ENCODE results near the gene CLDN25.
"Not testable (repeated sequence)": the region's sequence is repeated elsewhere in the genome, so short reads cannot be mapped to it uniquely, and the experiment has no call there.

Gene CLDN25

DNA sequence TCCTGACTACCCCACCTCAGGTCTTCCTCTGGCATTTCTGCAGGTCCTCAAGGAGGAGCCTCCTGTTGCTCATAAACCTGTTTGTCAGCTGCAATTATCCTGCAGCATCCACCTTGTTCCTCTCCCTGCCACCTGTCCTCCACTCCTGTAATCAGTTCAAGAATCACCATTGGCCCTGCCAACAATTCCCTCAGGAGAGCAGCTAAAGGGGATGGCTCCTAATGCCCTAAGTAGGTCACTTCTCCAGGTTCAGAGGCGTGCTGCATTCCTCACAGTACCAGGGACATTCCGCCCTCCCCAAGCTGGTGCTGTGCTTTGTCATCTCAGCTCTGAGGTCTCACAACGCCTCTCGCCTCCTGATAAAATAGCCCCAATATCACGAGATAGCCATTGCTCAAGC, 2.1 kb downstream of the CLDN25 start:
- Mint-ChIP-seq H3K4me1 (ENCODE audit: low read depth) (no peaks in the 10 kb centered on the region), H3K27me3 (peaks cover 22% of the 10 kb centered on the region), H3K9me3 (no peaks in the 10 kb centered on the region), H3K27ac (no peak overlapping the region), H3K36me3 (ENCODE audit: low read depth) (no peaks in the 10 kb centered on the region), H3K4me3 (no peak overlapping the region)
- intact Hi-C loops (cut with micrococcal nuclease) = no loop called here

DNA sequence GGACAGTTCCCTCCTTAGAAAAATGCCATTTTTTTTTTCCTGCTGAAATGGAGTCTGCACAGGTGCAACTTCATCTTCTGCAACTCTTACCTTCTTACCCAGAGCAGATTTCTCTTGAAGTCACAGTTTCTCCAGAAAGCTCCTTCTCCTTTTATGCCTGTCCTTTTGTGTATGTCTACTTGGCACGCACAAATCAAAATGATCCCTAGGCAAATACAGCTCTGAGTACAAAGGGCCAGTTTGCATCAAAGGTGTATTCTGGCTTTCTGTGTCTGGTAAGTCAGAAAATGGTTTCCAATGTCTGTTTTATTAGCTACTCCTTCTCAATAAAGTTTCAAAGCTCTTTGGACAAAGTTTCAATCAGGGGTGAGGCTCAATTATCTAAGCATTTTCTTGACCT, 2.5 kb downstream of the CLDN25 start:
- H3K27me3 Mint-ChIP-seq = peaks cover 24% of the 10 kb centered on the region
- H3K36me3 Mint-ChIP-seq (ENCODE audit: low read depth) = no peaks in the 10 kb centered on the region
- intact Hi-C loops (cut with micrococcal nuclease) = no loop called here
- H3K27ac Mint-ChIP-seq = no peak overlapping the region
- H3K4me1 Mint-ChIP-seq (ENCODE audit: low read depth) = no peaks in the 10 kb centered on the region
- H3K9me3 Mint-ChIP-seq = no peaks in the 10 kb centered on the region
- no peak overlapping the region for H3K4me3 Mint-ChIP-seq

DNA sequence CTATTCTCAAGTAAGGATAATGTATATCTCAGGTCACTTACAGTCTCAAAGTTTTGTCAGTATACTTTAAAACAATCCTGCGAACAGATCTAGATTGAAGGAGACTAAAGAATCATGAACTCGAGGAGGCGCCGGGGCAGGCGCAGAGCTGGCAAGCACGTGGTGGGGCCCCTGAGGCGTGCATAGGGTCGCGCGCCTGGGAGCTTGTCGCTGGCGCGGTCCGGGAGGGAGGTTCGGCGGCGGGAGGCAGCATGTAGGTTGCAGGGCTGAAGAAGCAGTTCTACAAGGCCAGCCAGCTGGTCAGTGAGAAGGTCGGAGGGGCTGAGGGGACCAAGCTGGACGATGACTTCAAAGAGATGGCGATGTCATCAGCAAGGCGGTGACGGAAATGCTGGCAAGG, 9.4 kb downstream of the CLDN25 start:
- not testable (repeated sequence) for H3K27ac Mint-ChIP-seq

DNA sequence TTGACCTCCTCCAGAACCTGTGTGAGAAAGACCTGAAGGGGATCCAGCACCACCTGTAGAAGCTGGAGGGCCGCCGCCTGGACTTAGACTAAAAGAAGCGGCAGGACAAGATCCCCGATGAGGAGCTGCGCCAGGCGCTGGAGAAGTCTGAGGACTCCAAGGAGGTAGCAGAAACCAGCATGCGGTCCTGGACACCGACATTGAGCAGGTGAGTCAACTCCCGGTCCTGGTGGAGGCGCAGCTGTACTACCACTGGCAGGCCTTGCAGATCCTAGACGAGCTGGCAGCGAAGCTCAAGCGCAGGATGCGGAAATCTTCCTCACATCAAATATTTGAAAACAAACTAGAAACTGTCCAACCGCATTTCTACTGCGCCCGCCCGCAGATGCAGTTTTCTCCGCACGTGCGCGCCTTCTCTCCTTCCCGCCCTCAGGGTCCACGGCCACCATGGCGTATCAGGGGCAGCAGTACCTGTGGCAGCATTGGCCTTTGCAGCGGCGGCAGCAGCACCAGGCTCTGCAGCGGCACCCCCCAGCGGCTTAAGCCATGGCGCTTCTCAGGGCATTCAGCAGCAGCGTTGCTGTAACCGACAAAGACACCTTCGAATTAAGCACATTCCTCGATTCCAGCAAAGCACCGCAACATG, 10.2 kb downstream of the CLDN25 start:
- H3K4me1 Mint-ChIP-seq (ENCODE audit: low read depth) = no peaks in the 10 kb centered on the region
- H3K27me3 Mint-ChIP-seq = peaks cover 19% of the 10 kb centered on the region
- no peak overlapping the region for H3K4me3 Mint-ChIP-seq
- no peaks in the 10 kb centered on the region for H3K36me3 Mint-ChIP-seq (ENCODE audit: low read depth)
- H3K9me3 Mint-ChIP-seq = no peaks in the 10 kb centered on the region
- intact Hi-C loops (cut with micrococcal nuclease) = no loop called here
- H3K27ac Mint-ChIP-seq = no peak overlapping the region

More for the DNA sequence above, 9.4 kb downstream of the CLDN25 start:
- H3K4me1 Mint-ChIP-seq (ENCODE audit: low read depth); H3K36me3 Mint-ChIP-seq (ENCODE audit: low read depth); intact Hi-C loops (cut with micrococcal nuclease); H3K9me3 Mint-ChIP-seq; H3K4me3 Mint-ChIP-seq: not testable (repeated sequence)
- H3K27me3 Mint-ChIP-seq = peaks cover 19% of the 10 kb centered on the region

DNA sequence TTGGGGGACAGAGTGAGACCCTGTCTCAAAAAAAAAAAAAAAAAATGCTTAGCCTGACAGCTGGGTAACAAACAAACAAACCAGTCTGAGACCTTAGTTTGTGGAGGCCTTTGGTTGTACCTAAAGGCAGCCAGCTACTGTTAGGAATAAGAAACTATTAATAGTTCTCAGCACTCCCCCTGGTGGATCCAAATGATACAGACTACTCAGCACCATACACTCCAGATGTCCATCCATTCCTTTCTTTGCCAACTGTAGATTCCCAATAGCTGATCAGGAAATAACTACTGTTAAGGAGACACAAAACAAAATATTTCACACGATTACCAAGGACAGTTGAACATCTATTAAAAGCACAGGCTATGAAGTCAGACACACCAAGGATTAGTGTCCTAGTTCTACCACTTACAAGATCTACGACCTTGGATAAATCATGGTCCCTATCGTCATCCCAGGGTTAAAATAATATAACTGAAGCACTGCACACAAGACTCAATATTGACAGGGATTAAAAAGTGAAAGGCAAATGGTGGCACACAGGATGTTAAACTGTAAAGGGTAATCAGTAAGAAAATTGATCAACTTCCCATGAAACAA, 17.2 kb downstream of the CLDN25 start:
- no peaks in the 10 kb centered on the region for H3K4me1 Mint-ChIP-seq (ENCODE audit: low read depth)
- H3K27me3 Mint-ChIP-seq = no peaks in the 10 kb centered on the region
- H3K4me3 Mint-ChIP-seq = no peak overlapping the region
- H3K36me3 Mint-ChIP-seq (ENCODE audit: low read depth) = peaks cover 28% of the 10 kb centered on the region
- intact Hi-C loops (cut with micrococcal nuclease) = loop anchor here (2.0 kb wide), 1 partner anchor 492 kb away; no protein-coding TSS in a partner anchor
- no peak overlapping the region for H3K27ac Mint-ChIP-seq
- H3K9me3 Mint-ChIP-seq = no peaks in the 10 kb centered on the region

DNA sequence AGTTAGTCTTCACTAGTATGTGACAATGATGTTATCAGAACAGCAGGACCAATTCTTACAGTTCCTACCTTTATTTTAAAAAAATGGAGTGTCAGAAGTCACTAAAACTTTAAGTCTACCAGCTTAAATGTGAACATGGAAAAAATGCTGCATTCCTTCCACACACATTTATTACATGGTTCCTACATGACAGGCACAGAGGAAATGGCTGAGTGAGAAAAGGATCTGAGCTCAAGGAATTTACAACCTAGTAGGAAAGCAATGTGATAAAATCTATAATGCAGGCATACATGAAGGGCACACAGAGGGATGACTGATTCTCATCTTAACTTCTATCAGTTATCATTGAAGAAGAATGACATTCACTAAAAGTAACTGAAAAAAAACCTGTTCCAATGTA, 23.0 kb downstream of the CLDN25 start:
- Mint-ChIP-seq H3K27me3 (no peaks in the 10 kb centered on the region), H3K36me3 (ENCODE audit: low read depth) (peaks cover 82% of the 10 kb centered on the region), H3K27ac (no peak overlapping the region), H3K9me3 (no peaks in the 10 kb centered on the region), H3K4me3 (no peak overlapping the region), H3K4me1 (ENCODE audit: low read depth) (no peaks in the 10 kb centered on the region)
- intact Hi-C loops (cut with micrococcal nuclease) = no loop called here

DNA sequence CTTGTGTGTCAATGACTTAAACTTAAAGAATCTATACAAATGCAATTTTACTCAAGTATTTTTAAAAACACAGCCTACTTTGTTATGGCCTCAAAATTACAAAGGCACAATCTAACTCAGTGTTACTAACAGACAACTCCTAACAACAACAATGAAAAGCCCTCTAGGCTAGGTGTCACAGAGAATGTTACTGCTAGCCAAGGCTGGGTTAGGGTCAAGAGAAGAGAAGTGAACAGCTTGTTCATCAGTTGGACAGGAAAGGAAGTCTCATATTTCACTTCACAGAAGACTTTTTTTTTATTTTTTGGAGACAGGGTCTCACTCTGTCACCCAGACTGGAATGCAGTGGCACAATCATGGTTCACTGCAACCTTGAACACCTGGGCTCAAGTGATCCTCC, 26.0 kb downstream of the CLDN25 start:
- intact Hi-C loops (cut with micrococcal nuclease) = loop anchor here (2.0 kb wide), 1 partner anchor 457 kb away; no protein-coding TSS in a partner anchor
- no peak overlapping the region for H3K27ac Mint-ChIP-seq

DNA sequence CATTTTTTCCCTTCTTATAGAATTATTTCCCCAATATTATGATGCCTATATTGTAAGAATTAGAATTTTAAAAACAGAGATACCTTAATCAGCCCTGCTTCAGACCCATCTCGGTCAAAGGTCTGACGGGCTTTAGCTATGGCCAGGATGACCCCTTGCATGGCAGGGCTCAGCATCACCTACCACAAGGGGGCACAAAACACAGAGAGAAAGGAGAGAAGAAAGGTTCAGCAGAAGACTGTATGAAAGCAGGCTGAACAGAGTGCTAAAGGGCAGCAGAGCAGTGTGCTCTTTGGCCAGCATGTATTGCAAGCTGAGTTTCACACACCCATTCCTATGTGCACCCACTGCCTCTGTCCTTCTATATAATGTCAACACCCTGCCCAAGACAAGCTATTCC, 26.8 kb downstream of the CLDN25 start:
- H3K27ac Mint-ChIP-seq = no peak overlapping the region
- H3K36me3 Mint-ChIP-seq (ENCODE audit: low read depth) = peaks cover 86% of the 10 kb centered on the region
- no peaks in the 10 kb centered on the region for H3K4me1 Mint-ChIP-seq (ENCODE audit: low read depth)
- intact Hi-C loops (cut with micrococcal nuclease) = loop anchor here (2.0 kb wide), 1 partner anchor 456 kb away; no protein-coding TSS in a partner anchor
- no peaks in the 10 kb centered on the region for H3K27me3 Mint-ChIP-seq
- no peaks in the 10 kb centered on the region for H3K9me3 Mint-ChIP-seq
- no peak overlapping the region for H3K4me3 Mint-ChIP-seq

More for the DNA sequence above, 26.0 kb downstream of the CLDN25 start:
- Mint-ChIP-seq H3K36me3 (ENCODE audit: low read depth) (peaks cover 85% of the 10 kb centered on the region), H3K4me3 (no peak overlapping the region), H3K27me3 (no peaks in the 10 kb centered on the region), H3K4me1 (ENCODE audit: low read depth) (no peaks in the 10 kb centered on the region), H3K9me3 (no peaks in the 10 kb centered on the region)

DNA sequence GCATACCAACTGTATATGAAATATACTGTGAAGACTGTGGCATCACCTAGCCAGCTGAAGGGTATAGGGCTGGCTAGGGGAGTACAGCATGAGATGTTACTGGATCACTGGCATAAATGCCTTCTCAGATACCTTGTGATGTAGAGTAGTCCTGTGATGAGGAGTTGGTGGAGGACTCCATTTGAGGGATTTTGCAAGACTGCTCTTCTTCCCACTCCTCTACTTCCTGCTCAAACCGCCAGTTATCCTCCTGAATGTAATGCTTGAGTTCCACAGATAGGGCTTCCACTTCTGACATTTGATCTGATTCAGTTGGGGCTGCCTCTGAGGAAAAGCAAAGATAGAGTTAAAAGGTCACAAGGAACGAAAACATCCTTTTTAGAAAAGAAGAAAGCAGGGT, 29.3 kb downstream of the CLDN25 start:
- intact Hi-C loops (cut with micrococcal nuclease) = no loop called here
- H3K27ac Mint-ChIP-seq = no peak overlapping the region
- peaks cover 83% of the 10 kb centered on the region for H3K36me3 Mint-ChIP-seq (ENCODE audit: low read depth)
- H3K4me1 Mint-ChIP-seq (ENCODE audit: low read depth) = no peaks in the 10 kb centered on the region
- no peaks in the 10 kb centered on the region for H3K9me3 Mint-ChIP-seq
- no peak overlapping the region for H3K4me3 Mint-ChIP-seq
- H3K27me3 Mint-ChIP-seq = no peaks in the 10 kb centered on the region

DNA sequence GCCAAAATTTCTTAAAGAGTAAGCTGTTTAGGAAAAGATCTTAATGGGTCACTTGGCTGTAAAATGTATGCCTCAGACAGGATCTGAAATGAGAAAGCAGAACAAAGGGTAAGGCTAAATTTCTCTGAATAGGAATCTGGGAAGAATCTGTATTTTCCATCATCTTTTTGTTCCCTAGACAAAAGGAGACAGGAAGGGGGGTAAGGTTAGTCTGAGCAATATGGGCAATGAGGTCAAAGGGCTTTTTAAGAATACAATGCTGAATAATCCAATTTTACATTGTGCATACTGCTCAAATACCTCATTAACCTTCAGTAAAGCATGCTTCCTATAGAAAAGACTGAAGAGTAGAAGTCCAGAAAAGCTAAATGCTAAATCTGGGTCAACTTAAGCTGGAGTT, 34.6 kb downstream of the CLDN25 start:
- H3K27me3 Mint-ChIP-seq = no peaks in the 10 kb centered on the region
- intact Hi-C loops (cut with micrococcal nuclease) = no loop called here

DNA sequence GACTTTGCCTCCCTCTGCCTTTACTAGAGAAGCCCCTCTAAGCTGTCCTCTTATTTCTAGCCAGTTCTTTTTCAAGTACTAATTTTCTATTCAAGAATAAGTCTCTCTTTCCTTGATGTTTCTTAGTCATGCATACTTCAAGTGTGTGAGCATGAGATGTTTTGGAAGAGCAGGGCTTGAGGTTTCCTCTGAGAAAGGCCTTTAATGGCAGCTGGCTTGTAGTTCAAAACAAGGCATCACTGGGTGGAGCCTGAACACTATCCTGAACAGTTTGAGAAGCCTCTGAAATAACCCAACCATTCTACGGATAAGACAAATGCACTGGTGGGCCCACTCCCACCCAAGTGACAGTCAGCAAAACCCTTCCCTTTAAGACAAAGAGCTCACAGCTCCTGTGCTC, 37.6 kb downstream of the CLDN25 start:
- H3K36me3 Mint-ChIP-seq (ENCODE audit: low read depth) = peaks cover 61% of the 10 kb centered on the region
- no peaks in the 10 kb centered on the region for H3K4me1 Mint-ChIP-seq (ENCODE audit: low read depth)
- H3K9me3 Mint-ChIP-seq = no peaks in the 10 kb centered on the region
- H3K4me3 Mint-ChIP-seq = no peak overlapping the region
- intact Hi-C loops (cut with micrococcal nuclease) = no loop called here
- H3K27me3 Mint-ChIP-seq = no peaks in the 10 kb centered on the region
- no peak overlapping the region for H3K27ac Mint-ChIP-seq

More for the DNA sequence above, 34.6 kb downstream of the CLDN25 start:
- H3K36me3 Mint-ChIP-seq (ENCODE audit: low read depth) = peaks cover 59% of the 10 kb centered on the region
- H3K4me3 Mint-ChIP-seq = no peak overlapping the region
- H3K9me3 Mint-ChIP-seq = no peaks in the 10 kb centered on the region
- H3K4me1 Mint-ChIP-seq (ENCODE audit: low read depth) = no peaks in the 10 kb centered on the region
- no peak overlapping the region for H3K27ac Mint-ChIP-seq

DNA sequence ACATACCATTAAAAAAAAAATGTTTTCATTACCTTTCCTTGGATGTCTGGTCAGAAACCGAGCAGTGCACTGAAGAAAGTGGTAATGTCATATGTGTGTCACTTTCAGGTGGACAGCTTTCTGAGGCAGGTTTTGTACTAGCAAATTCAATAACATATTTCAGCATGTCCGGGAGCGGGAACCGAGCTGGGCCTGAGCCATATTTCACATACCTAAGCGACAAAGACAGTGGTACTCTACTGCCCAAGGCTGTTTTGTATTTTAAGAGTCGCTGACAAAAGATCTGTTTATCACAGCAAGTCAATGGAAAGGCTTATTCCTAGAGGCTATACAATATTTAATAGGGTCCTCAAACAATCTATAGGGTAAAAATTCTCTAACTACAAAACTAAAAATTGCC, 38.0 kb downstream of the CLDN25 start:
- no peaks in the 10 kb centered on the region for H3K9me3 Mint-ChIP-seq
- H3K4me3 Mint-ChIP-seq = no peak overlapping the region
- H3K27me3 Mint-ChIP-seq = no peaks in the 10 kb centered on the region
- intact Hi-C loops (cut with micrococcal nuclease) = no loop called here
- no peak overlapping the region for H3K27ac Mint-ChIP-seq
- H3K36me3 Mint-ChIP-seq (ENCODE audit: low read depth) = peaks cover 61% of the 10 kb centered on the region
- no peaks in the 10 kb centered on the region for H3K4me1 Mint-ChIP-seq (ENCODE audit: low read depth)

DNA sequence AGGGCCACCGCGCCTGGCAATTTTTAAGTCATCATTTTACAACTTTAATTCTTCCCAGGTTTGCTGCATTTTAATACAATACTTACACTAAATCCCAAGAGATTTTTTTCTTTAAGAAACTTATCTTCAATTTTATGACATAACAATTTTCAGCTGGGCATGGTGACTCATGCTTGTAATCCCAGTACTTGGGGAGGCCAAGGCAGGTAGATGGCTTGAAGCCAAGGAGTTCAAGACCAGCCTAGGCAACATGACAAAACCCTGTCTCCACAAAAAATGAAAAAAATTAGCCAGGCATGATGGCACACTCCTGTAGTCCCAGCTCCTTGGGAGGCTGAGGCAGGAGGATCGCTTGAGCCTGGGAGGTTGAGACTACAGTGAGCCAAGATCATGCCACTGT, 38.8 kb downstream of the CLDN25 start:
- intact Hi-C loops (cut with micrococcal nuclease) = no loop called here
- Mint-ChIP-seq H3K27ac (no peak overlapping the region), H3K36me3 (ENCODE audit: low read depth) (peaks cover 67% of the 10 kb centered on the region), H3K27me3 (no peaks in the 10 kb centered on the region), H3K4me1 (ENCODE audit: low read depth) (no peaks in the 10 kb centered on the region), H3K4me3 (no peak overlapping the region), H3K9me3 (no peaks in the 10 kb centered on the region)

DNA sequence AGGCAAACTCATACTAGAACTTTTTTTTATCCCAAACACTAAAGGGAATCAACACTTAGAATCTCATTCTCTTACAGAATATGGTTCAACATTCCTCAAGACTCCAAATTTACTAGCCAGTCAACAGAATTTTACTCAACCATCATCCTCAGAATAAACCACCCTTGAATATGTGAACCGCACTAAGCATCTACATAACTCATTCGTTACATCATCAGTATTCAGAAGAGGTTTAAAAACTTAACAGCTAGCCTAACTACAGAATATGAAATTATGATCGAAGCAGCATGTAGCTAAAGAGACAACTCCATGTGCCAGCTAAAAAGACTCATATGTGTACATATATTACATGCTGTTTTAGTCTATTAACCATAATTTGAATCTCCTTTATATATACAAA, 47.9 kb downstream of the CLDN25 start:
- Mint-ChIP-seq H3K36me3 (ENCODE audit: low read depth) (peaks cover 65% of the 10 kb centered on the region), H3K27ac (no peak overlapping the region), H3K27me3 (no peaks in the 10 kb centered on the region), H3K9me3 (no peaks in the 10 kb centered on the region), H3K4me3 (no peak overlapping the region), H3K4me1 (ENCODE audit: low read depth) (peaks cover 5% of the 10 kb centered on the region)
- intact Hi-C loops (cut with micrococcal nuclease) = no loop called here

DNA sequence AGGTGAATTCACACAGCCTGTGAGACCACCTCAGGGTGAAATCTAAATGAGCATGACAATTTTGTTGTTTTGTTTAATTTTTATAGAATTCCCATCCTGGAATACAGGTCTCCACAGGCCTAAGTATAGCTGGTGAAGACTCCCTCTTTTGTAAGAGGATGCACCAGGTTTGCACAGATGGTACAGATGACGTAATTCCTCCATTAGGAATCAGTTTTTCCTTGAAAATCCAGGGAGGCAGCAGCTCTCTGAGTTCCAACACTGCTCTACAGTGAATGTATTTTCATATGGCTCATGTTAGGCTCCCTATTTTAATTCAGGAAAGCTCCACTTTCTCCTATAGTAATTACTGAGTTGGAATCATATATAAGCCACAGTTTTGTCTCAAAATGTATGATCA, 48.6 kb downstream of the CLDN25 start:
- Mint-ChIP-seq H3K36me3 (ENCODE audit: low read depth) (peaks cover 62% of the 10 kb centered on the region), H3K4me3 (no peak overlapping the region), H3K9me3 (no peaks in the 10 kb centered on the region), H3K27me3 (no peaks in the 10 kb centered on the region), H3K27ac (no peak overlapping the region), H3K4me1 (ENCODE audit: low read depth) (peaks cover 5% of the 10 kb centered on the region)
- intact Hi-C loops (cut with micrococcal nuclease) = no loop called here
